Left hindlimb (tissue), 1 donor: ENCODE measurements around the gene ANGEL1.

Source experiments
- DNase-seq: peaks from one replicate; pipeline ENCODE4 v3.0.0-alpha.2; 2018

ANGEL1 gene

DNA sequence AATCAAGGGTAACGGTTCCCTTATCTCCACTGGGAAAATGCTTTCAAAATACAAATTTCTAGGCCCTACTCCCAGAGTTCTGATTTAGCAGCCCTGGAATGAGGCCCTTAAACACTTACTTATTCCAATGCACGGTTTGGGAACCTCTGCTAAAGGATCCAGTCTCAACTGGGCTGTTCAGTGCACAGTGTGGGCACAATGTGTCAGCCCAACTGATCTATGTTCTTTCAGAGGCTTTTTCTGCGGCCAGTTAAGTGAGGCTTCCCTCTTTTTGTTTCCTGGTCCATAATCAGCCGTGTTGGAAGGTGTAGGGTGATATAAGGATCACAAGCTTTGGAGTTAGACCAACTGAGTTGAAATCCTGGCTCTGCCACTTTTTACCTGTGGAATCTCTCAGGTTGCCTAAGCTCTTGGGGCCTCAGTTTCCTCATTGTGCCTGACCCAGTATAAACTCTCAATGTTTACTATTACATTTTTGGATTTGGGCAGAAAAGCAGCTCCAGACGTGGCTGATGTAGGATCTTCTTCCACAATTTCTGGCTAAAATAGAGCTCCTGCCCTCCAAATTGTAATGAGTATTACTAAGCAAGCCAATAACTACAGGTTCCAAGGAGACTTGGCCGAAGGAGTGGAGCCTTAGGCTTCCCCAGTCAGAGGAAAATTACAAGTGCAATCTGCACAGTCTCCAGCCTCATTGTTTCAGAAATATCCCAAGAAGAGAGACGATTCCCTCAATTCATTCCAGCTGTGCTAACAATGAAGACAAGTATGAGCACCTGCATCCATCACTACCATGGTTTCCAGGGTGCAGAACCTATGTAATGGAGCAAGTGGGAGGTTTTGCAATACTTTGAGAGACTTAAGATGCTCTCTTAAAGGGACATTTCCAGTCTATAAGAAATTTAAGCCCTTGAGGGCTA lies 2.3 kb upstream of the ANGEL1 start:
- peak; percentile 71 for DNase-seq

DNA sequence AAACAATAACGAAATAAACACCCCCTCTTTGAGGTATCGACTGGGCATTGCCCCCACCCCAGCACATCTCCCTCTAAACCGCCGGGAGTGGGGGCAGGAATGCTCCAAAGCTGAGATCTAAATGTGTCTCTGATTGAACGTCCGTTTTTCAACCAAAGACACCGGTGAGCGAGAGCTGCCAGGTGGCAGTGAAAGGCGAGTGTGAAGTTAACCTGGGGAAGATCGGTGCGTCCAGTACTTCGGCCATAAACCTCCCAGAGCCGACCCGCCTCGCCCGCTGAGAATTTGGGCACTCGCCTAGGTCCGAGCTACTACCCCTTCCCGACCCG lies 625 bp downstream of the ANGEL1 start:
- DNase-seq = no peak

DNA sequence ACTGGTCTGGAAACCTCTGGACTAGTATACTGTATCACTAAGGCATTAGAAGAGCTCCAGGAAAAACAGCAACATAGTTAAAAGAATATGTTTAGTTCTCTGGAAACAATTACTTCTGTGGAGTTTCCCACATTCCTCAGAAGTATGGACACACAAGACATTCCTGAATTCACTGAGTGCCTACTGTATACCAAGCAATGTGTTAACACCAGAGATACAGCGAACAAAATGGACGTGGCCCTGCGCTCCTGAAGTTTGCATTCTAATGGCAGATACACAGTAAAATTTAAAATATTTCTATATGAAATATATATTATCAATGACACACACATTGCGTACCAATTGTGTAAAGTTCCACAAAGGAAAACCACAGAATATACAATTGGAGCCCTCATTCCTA lies 1.1 kb downstream of the ANGEL1 start:
- DNase-seq = no peak

DNA sequence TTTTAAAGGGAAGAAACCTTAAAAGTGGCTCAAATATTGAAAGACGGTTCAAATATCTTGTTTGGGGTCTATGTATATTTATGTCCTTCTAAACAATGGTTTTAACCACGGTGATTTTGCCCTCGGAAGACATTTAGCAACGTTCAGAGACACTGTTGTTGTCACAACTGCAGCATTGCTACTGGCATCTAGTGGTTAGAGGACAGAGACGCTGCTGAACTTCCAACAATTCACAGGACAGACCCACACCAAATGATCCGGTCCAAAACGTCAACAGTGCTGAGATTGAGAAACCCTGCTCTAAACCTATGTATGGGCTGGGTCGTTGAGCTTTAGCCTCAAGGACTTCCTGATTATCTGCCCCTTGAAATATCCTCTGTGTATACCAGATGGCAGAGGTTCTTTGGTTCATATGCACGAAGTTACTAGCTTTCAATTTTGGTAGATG lies 1.7 kb downstream of the ANGEL1 start:
- no peak for DNase-seq

DNA sequence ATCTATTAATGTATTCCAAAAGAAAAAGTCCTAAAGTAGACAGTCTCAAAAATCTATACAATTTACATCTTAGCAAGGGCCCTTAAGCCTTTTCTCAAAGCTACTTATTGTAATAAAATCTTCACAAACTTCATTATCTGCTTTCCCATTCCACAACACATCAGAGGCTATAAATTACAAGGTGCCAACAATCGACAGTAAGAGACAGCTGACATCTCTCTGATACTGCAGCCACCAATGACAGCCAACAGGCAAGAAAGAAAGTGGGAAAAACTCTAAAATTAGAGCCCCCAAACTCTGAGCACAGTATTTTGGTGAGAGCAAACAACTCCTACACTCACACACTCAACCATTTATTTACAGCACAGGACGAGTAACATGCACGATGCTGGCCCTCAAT lies 2.2 kb downstream of the ANGEL1 start:
- no peak for DNase-seq

DNA sequence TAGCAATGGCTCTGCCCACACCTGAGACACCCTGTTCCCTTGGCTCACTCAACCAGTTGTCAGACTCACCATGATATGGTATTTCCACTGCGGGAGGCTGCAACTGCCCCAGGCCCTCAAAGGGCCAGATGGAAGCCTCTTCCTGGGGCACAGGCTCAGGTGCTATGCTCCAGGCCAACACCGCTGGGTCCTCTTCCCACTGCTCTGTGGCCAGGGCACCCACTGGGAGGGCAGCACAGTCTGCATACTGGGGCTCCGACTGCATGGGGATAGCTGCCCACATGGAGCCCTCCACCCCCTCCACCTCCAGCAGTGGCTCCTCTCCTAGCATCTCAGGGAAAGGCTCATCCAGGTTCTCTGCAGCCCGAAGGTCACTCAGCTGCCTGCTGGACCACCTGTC lies 3.7 kb downstream of the ANGEL1 start:
- DNase-seq = no peak

DNA sequence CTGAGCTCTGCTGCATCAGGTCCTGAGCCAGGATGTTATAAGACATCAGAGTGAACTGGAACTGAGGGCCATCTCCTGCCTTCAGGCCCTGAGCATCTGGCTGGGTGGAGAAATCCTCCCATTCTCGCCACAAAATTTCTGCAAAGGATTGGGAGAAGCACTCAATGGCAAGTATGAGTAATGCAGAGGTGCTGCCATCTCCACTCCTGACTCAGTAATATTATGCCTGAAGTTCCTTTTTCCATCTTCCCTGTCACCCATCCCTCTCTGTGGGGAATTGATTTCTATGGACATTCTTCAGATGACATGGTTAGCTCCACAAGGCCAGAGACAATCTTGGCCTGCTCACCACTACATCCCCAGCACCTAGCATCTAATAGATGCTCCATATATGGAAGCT lies 4.7 kb downstream of the ANGEL1 start:
- no peak for DNase-seq

DNA sequence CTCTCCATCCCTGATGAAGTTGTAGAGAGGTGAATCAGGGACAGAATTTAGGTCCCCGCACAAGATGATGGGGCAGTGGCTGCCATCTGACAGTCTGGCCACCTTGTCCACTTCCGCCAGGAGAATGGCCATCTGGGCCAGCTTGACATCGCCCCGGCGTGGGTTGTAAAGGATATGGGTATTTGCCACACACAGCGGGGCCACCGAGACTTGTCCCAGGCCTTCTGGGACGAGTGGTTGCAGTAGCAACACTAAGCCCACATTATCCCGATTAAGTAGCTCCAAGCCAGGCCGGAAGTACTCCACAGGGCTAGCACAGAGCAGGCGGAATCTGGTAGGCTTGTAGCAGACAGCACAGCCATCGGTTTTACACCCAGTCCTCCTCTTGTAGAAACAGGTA lies 6.2 kb downstream of the ANGEL1 start:
- no peak for DNase-seq

DNA sequence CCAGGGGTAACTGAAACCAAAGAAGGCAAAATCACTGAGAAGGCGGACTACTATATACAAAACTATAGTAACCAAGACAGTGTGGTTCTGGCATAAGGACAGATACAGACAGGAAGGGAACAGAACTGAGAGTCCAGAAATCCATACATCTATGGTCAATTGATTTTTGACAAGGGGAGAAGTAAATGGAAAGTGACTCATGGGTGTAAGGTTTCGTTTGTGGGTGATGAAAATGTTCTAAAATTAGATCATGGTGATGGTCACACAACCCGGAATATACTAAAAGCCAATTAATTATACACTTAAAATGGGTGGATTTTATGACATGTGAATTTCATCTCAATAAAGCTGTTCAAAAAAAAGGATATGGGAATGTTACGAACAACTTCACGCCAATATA lies 18.7 kb downstream of the ANGEL1 start:
- DNase-seq = no peak

DNA sequence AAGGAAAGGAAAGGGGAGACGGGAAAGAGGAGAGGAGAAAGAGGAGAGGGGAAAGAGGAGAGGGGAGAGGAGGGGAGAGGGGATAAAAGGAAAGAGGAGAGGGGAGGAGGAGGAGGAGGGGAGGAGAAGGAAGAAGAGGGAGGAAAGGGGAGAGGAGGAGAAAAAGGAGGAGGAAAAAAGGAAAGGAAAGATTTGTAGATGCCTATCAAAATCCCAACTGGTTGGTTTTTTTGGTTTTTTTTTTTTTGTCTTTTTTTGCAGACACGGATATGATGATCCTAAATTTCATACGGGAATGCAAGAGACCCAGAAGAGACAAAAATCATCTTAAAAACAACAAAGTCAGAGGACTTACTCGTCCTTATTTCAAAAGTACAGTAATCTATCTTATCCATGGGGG lies 19.4 kb downstream of the ANGEL1 start:
- no peak for DNase-seq

DNA sequence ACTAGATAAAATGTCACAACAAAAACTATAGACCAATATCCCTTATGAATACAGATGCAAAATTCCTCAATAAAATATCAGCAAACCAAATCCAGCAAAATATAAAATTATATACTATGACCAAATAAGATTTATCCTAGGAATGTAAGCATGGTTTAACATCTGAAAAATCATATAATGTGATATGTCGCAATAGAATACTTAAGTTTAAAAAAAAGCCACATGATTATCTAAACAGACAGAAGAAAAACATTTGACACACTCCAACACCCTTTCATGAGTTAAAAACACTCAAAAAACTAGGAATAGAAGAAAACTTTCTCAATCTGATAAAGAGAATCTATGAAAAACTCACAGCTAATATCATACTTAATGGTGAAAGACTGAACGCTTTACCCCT lies 20.3 kb downstream of the ANGEL1 start:
- DNase-seq = no peak

DNA sequence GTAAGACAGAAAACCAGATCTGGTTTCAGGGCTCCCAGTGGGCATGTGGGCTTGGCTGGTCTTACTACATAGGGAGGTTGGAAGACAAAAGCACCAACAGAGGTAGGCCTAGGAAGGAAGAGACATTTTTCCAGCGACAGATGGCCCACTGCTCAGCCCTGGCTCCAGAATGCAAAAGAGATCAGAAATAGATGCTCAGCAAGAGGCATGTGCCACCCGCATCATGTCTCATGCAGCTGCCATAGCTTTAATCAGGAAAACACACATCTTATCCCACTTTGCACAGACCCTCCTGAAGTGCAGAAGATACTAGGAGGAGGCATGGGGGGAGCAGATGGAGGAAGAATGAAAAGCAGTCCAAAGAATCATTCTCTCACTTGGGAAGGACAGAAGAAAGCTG lies 26.1 kb downstream of the ANGEL1 start:
- DNase-seq = no peak

DNA sequence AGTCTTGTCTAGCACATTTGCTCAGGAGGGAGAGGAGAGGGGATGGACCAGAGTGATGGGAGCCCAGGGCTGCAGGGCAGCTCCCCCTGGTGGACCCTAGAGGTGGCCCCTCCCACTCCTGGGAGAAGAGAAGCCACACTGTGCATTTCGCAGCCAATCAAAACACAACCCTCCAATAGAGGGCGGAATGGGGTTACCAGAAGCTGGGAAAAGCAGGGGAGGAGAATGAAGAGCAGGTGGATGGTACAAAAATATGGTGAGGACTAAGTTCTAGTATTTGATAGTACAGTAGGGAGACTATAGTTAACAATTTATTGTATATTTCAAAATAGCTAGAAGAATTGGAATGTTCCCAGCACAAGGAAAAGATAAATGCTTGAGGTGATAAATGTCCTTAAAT lies 27.8 kb downstream of the ANGEL1 start:
- peak; percentile 78 for DNase-seq

DNA sequence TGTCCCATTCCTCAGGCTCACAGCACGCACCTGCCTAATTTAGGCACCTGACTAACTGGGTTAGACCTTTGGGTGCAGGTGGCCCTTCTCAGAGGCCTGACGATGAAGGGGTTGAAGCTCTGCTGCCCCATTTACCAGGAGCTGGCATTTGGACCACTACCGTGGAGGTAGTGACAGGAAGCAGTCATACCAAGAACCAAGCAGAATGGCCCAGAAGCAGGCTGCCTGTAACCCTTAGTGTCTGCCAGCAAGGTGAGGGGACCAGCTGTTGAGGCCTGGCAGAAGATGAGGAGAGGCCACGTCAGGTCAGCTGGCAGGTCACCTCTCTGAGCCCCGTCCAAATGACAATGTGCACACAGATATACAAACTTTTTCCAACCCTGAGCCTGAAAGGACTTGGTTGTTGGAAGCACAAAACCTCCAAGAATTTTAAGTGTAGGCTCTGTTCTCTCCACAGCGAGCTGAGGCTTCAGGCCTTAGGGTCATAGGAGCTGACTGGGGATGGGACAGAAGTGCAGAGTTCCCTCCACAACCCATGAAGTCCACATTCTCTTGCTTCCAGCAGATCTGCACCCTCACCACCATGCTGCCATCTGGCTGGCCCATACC lies 28.3 kb downstream of the ANGEL1 start:
- no peak for DNase-seq

DNA sequence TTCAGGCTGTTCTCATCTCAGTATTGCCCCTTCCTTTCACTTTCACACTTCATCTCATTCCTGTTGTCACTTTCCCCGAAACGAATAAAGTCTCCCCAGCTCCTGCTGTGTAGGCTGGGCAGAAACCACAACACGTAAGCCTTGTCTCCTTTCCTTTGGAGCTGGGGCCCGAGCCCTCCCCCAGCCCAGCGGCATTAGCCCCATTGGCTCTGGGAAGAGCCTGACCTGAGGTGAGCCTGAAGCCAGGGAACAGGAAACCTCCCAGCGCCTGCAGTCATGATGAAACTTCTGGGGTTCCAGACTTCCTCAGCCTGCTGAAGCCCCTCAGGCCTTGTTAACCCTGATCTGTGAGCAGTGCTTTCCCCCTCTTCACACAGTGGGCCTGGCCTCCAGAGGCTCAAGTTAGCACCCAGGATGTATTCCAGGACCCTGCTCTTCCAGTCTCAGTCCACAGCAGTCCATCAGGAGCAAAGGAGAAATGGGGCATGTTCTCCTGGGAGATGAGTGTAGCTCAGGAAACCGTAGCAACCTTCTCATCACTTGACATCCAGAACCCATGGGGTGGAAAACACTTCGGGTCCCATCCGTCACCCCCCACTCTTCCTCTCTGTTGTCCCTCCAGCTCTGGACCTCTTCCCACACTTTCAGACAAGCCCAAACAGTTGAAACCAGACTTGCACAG lies 29.7 kb downstream of the ANGEL1 start:
- DNase-seq = no peak

DNA sequence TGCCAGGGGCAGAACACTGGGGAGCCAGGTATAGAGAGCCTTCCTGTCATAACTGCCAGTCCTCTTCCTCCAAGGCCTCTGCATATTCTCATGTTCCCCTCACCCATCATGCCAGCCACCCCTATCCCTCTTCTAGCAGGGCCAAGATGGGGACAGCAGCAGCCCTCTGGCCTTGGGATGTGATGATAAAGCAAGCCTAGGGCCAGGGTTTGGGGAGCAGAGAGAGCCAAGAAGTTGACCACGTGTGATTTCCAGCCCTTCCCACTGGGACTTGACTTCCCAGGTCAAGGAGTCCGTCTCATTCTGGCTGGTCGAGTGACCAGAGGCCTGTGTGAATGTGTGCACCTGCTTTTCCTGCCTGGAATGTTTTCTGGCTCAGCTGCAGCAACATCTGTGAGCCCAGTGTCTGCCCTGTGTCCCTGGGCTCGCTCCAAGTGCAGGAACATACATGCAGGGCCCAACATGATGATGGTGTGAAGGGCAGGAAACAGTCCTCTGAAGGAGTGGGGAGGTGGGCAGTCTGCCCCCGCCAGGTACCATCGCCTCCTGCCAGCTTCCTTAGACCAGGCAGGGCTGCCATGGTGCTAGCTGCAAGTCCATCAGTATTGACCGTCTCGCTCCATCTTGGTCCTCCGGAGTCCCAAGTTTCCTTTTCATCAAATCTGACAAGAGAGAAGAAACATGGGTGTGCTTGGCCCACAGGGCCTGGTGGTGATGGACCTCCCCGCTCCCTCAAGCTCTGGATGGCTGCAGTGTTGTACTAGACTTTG lies 30.4 kb downstream of the ANGEL1 start:
- DNase-seq = no peak

DNA sequence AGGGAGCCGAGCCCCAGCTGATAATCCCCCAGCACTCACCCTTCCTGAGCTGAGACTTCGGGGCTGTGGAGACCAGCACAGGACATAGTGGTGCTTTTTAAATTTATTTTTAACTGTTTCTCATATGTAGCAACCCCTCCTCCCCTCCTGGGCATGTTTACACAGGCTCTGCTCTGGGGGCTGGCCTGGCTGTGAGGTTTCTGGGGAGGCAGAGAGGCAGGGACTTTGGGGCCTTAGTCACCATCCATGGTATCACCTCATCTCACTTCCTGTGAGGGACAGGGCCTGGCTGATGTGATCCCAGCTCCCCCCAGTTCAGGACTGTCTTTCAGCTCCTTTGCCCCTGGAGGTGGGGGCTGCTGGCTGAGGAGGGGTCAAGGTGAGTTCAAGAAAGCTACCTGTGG lies 31.0 kb downstream of the ANGEL1 start:
- DNase-seq = no peak

DNA sequence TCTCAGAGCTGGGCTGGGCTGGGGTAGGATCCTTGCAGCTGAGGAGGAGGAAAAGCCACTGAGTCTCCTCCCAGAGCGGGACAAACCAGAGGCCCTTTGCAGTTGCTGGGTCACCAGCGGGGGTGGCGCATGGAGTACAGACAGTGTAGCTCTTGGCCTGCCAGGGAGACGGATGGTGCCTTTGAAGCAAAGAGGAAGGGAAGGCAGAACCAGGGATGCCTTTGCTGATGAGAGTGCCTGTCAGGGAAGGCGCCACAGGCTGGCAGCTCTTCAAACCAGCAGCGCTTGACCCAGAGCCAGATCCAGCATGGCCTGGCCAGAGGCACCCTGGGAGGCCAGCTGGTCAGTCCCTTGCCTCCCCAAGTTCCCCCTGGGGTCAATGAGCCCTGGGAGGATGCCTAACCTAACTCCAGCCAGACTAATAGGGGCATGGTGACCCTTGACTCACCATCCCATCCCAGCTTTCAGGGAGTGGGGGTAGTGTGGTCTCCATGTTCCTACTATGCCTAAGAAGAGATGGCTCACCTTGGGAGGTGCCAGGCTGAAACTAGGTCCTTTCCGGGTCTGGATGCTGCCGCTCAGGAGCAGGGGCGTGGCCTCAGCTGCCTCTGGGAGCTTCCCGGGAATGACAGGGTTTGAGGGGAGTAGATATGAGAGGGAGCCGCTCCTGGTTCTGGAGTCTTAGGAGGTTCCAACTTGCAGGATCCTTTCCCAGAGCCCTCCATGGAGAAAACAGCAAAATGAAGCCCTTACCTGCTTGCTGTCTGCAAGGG lies 31.6 kb downstream of the ANGEL1 start:
- no peak for DNase-seq

DNA sequence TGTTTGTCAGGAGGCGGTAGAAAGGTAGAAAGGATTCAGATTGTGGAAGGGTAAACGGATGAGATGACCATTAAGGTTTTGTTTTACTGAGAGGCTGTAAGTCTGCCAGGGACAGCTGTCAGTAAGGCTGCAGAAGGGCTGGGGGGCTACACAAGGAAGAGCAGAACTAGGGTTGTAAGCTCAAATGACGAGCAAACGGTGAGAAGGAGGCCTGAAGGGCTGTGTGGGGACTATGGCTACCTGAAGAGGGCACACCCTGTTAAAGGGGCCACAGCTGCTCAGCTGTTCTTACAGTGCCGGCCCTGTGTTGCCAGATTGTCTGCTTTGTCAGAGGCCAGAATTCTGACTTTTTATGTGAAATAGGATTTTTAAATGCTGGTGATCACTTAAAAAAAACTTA lies 32.3 kb downstream of the ANGEL1 start:
- no peak for DNase-seq

DNA sequence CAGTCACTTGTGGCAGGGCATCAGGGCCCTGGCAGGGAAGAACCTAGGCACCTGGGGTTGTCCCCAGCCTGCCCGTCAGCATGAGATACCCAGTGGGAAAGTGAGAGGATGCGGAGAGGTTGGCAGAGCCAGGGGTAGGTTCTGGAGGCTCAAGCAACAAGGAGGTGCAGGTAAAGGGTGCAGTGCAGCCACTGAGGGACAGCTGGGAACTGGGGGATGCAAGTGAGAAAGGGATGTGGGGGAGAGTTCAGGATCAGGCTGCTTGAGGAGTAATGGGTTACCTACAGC lies 32.7 kb downstream of the ANGEL1 start:
- DNase-seq = no peak

DNA sequence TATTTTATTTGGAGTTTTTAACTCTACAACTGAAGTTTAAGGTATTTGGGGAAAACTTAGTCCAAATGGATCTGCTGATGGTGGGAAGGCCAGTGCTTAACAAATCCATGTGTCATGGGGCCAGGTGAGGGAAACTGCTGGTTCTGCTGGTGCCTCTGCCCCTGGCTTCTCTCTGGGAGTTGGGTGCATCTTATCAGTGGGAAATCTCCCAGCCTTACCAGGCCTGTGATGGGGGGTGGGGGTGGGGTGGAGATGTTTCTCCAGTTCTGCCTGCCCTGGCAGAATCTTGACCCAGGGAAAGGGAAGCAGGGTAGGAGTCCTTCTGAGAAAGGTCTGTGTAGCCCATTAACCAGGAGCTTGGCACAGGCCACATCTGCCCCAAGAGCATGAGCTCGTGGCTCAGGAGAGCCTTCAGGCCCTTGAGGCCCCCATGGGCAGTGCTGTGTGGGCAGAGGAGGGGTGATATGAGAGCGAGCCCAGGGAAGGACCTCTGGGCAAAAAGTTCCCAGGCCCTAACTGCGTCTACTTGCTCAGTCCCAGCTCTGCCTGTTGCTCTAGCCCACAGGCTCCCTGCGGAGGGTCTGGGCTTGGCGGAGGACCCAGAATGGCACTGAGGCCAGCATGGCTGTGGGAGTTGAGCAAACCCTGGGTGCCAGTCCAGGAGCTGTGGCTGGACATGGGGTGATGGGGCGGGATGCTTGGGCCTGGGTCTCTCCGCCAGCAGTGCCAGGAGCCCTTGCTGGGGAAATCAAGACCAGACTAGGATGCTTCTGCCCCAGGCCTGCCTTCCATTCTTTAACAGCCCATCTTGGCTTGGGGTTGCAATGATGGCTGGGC lies 33.2 kb downstream of the ANGEL1 start:
- no peak for DNase-seq
